Measurements from ENCODE around the gene SMARCD1.

Gene SMARCD1

GRCh38 chr12:50061946-50062686 is 23.0 kb upstream of the SMARCD1 start:
- TF ChIP-seq CTCF (IDR thresholded peaks at IDR 0.05; ENCODE audit: insufficient read depth, missing control alignments) = no peak
- FAIRE-seq (no peak), DNase-seq (ENCODE audit: insufficient read length, low spot score) (no peak)

GRCh38 chr12:50062728-50063460 is 22.2 kb upstream of the SMARCD1 start:
- FAIRE-seq = no peak
- no peak for DNase-seq (ENCODE audit: insufficient read length, low spot score)
- TF ChIP-seq CTCF (IDR thresholded peaks at IDR 0.05; ENCODE audit: insufficient read depth, missing control alignments) = no peak

- no peak for FAIRE-seq
Measured at GRCh38 chr12:50065726-50066310, 19.3 kb upstream of the SMARCD1 start.

GRCh38 chr12:50066402-50066801 is 18.7 kb upstream of the SMARCD1 start:
- TF ChIP-seq CTCF (IDR thresholded peaks at IDR 0.05; ENCODE audit: insufficient read depth, missing control alignments) = no peak
- DNase-seq (ENCODE audit: insufficient read length, low spot score) = no peak
- no peak for FAIRE-seq

More at GRCh38 chr12:50065726-50066310, 19.3 kb upstream of the SMARCD1 start:
- no peak for DNase-seq (ENCODE audit: insufficient read length, low spot score)
- TF ChIP-seq CTCF (IDR thresholded peaks at IDR 0.05; ENCODE audit: insufficient read depth, missing control alignments) = no peak

GRCh38 chr12:50069069-50069468 is 16.1 kb upstream of the SMARCD1 start:
- FAIRE-seq (no peak), DNase-seq (ENCODE audit: insufficient read length, low spot score) (no peak)
- TF ChIP-seq CTCF (IDR thresholded peaks at IDR 0.05; ENCODE audit: insufficient read depth, missing control alignments) = no peak

- FAIRE-seq = no peak
- no peak for TF ChIP-seq CTCF (IDR thresholded peaks at IDR 0.05; ENCODE audit: insufficient read depth, missing control alignments)
- no peak for DNase-seq (ENCODE audit: insufficient read length, low spot score)
Measured at GRCh38 chr12:50069539-50069938, 15.6 kb upstream of the SMARCD1 start.

Data from D721Med (cell line).